Right lobe of liver (tissue), 6 donors: Measurements from ENCODE around the gene NBEA. TPM values are rescaled to one million over a fixed set of nuclear protein-coding genes. Genes with fewer than 3 reads are reported as not detected.

Experiments
- ATAC-seq, 4 donors: fragments of 200-7000 bp; cut with Tn5 transposase; one replicate each; pipeline ENCODE4 v1.9.1; 2020; ENCODE audit warnings: mild to moderate bottlenecking in 4 of 4, moderate library complexity in 4 of 4
- DNase-seq, 3 donors: peaks; one replicate each; pipeline ENCODE4 v3.0.0-alpha.2; 2020
- H3K27ac ChIP-seq, 3 donors: fragments of 200-600 bp; one replicate each; pipeline ENCODE4 v1.8.0; 2022
- H3K27me3 ChIP-seq, 2 donors: fragments of 200-600 bp; one replicate each; pipeline ENCODE4 v1.8.0; 2022
- H3K36me3 ChIP-seq, 4 donors: fragments of 200-600 bp; sonication (generic) in 1 of 4; one replicate each; pipeline versions ENCODE4 v1.5.1 to v1.8.0; 2017 to 2022; ENCODE audit warnings: control low read depth in 1 of 4
- H3K4me1 ChIP-seq, 4 donors: fragments of 200-600 bp; sonication (generic) in 1 of 4; one replicate each; pipeline versions ENCODE4 v1.5.1 to v1.8.0; 2017 to 2022; ENCODE audit warnings: control low read depth in 1 of 4
- H3K4me3 ChIP-seq, 3 donors: fragments of 200-600 bp; one replicate each; pipeline ENCODE4 v1.8.0; 2022
- H3K9me3 ChIP-seq, 4 donors: fragments of 200-600 bp; sonication (generic) in 1 of 4; one replicate each; pipeline versions ENCODE4 v1.5.1 to v1.8.0; 2017 to 2022; ENCODE audit warnings: control low read depth in 1 of 4
- CTCF ChIP-seq, 4 donors: fragments of 200-600 bp in 3 of 4; fragments of 450-650 bp in 1 of 4; IDR thresholded peaks; one replicate each; pipeline versions ENCODE4 v1.5.1 to v1.8.0; 2016 to 2022; ENCODE audit warnings: antibody characterized with exemption in 4 of 4, mild to moderate bottlenecking in 2 of 4
- POLR2A ChIP-seq: fragments of 450-650 bp; IDR thresholded peaks from one replicate; pipeline ENCODE4 v1.6.1; 2017; ENCODE audit warnings: antibody characterized with exemption, mild to moderate bottlenecking
- WGBS: methylation state at CpG from one replicate; pipeline ENCODE4 v1.1.6; 2018; ENCODE audit warnings: low coverage, low lambda C conversion rate; ENCODE audit not compliant: insufficient coverage; ENCODE audit errors: missing lambda C conversion rate; 5-methylcytosine and 5-hydroxymethylcytosine counted together
- intact Hi-C, 2 donors: fragments of 100-400 bp; cut with DNase I; formaldehyde crosslinking; loops; one replicate each; pipeline versions ENCODE4 v1.11.2 to v1.14.1; 2022
- total RNA-seq, 6 experiments: library from RNA; depleted of rRNA in 2 of 6; stranded (reverse); fragments of >200 nt in 2 of 6; fragmentation: NEBNext Ultra II Directional in 3 of 6; extraction: Animal tissue kit (Norgen Biotek cat#: 25700) in 3 of 6; gene quantifications; one replicate each; pipeline versions ENCODE4 v1.1.0 to v1.2.4, GENCODE V29; 2016 to 2023
- donor health status: DM: no; HTN: yes; CAD: no.
- donor health status: DM: no; HTN: no; CAD: no.
- donor health status: DM: no; HTN: no; CAD: no.
- donor health status: DM: no; HTN: yes; CAD: no.
- donor health status: DM: no; HTN: yes; CAD: no.

The NBEA gene
- total RNA-seq, 6 experiments from 2014 or later: 0.62 to 1.7 (median 0.75) TPM

GRCh38 chr13:35603593-35604285, 661.7 kb downstream of the NBEA start:
- Histone ChIP-seq H3K27ac (no peak overlapping the region), H3K27me3 (no peaks in the 10 kb centered on the region), H3K4me3 (no peak overlapping the region), H3K4me1 (no peaks in the 10 kb centered on the region), H3K9me3 (no peaks in the 10 kb centered on the region), H3K36me3 (no peaks in the 10 kb centered on the region)
- ATAC-seq: no peak
- TF ChIP-seq CTCF (IDR thresholded peaks at IDR 0.05): no peak
- no peak for TF ChIP-seq POLR2A
- 54% methylated on average over 9 of the region's 9 CpGs for WGBS
- intact Hi-C loops: no loop called here
- no peak for DNase-seq

GRCh38 chr13:35614666-35615065, 672.6 kb downstream of the NBEA start:
- no peak for ATAC-seq
- 100% methylated on average over 2 of the region's 2 CpGs for WGBS
- intact Hi-C loops: no loop called here
- Histone ChIP-seq H3K4me1 (no peaks in the 10 kb centered on the region), H3K4me3 (no peak overlapping the region), H3K27ac (no peak overlapping the region), H3K27me3 (no peaks in the 10 kb centered on the region), H3K9me3 (no peaks in the 10 kb centered on the region), H3K36me3 (no peaks in the 10 kb centered on the region)
- DNase-seq: no peak
- TF ChIP-seq CTCF (IDR thresholded peaks at IDR 0.05) (no peak), POLR2A (no peak)

GRCh38 chr13:35617420-35617819, 675.4 kb downstream of the NBEA start:
- Histone ChIP-seq H3K27ac (no peak overlapping the region), H3K27me3 (no peaks in the 10 kb centered on the region), H3K4me1 (no peaks in the 10 kb centered on the region), H3K9me3 (no peaks in the 10 kb centered on the region), H3K4me3 (no peak overlapping the region), H3K36me3 (no peaks in the 10 kb centered on the region)
- WGBS: 54% methylated on average over 3 of the region's 6 CpGs
- no peak for DNase-seq
- intact Hi-C loops: no loop called here
- no peak for ATAC-seq
- TF ChIP-seq POLR2A (no peak), CTCF (IDR thresholded peaks at IDR 0.05) (no peak)

- Histone ChIP-seq H3K4me1 (no peaks in the 10 kb centered on the region), H3K27me3 (no peaks in the 10 kb centered on the region), H3K9me3 (no peaks in the 10 kb centered on the region), H3K27ac (no peak overlapping the region), H3K4me3 (no peak overlapping the region), H3K36me3 (no peaks in the 10 kb centered on the region)
- WGBS: 75% methylated on average over 5 of the region's 5 CpGs
- ATAC-seq (no peak), DNase-seq (no peak)
- intact Hi-C loops: no loop called here
- no peak for TF ChIP-seq POLR2A
- no peak for TF ChIP-seq CTCF (IDR thresholded peaks at IDR 0.05)
Observed at GRCh38 chr13:35618565-35619083, 676.6 kb downstream of the NBEA start.
